Measurements from ENCODE around the gene CRACR2A.

The CRACR2A gene

GRCh38 chr12:3629057-3629830 is 123.7 kb downstream of the CRACR2A start:
- no peak for DNase-seq (ENCODE audit: extremely low read depth, low read depth)
- no peak overlapping the region for H3K4me3 ChIP-seq (replicated peaks; ENCODE audit: low read depth, low read length)
- TF ChIP-seq, protein P1, sequence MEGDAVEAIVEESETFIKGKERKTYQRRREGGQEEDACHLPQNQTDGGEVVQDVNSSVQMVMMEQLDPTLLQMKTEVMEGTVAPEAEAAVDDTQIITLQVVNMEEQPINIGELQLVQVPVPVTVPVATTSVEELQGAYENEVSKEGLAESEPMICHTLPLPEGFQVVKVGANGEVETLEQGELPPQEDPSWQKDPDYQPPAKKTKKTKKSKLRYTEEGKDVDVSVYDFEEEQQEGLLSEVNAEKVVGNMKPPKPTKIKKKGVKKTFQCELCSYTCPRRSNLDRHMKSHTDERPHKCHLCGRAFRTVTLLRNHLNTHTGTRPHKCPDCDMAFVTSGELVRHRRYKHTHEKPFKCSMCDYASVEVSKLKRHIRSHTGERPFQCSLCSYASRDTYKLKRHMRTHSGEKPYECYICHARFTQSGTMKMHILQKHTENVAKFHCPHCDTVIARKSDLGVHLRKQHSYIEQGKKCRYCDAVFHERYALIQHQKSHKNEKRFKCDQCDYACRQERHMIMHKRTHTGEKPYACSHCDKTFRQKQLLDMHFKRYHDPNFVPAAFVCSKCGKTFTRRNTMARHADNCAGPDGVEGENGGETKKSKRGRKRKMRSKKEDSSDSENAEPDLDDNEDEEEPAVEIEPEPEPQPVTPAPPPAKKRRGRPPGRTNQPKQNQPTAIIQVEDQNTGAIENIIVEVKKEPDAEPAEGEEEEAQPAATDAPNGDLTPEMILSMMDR (IDR thresholded peaks at IDR 0.05; ENCODE audit: low read depth, low read length, missing control alignments): no peak

DNA sequence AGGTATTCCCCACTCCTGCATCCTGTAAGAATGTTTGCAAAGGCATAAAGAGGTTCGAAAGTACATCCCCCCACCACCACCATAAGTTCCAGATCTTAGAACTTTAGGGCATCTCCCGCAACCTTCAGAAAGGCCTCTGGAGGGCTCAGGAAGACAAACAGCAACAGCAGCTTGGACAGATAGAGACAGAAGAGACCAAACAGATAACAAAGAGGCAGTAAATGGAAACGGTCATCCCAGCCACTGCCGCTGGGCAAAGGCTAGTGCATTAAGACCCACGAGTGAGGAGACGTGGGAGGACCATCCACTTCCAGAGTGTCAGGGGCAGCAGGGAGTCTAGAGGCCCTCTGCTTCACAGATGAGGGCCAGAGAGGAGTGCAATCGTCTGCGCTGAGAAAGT is 124.3 kb downstream of the CRACR2A start:
- no peak overlapping the region for H3K4me3 ChIP-seq (replicated peaks; ENCODE audit: low read depth, low read length)
- no peak for DNase-seq (ENCODE audit: extremely low read depth, low read depth)
- TF ChIP-seq, protein P1 (IDR thresholded peaks at IDR 0.05; ENCODE audit: low read depth, low read length, missing control alignments): no peak

DNA sequence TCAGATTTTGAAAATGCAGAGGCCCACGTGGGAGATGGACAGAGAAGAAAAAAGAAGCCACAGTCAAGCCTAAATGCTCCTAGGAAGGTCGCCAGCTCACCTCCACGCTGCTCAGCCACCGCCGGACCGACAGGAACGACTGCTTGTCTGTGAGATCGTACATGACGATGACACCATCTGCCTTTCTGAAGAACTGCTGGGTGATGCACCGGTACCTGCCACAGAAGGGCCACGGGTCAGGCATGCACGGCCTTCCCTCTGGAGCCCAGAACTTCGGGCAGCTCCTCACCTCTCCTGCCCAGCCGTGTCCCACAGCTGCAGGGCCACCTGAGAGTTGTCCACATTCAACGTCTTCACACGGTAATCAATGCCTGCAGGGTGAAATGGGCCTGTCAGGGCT is 125.6 kb downstream of the CRACR2A start:
- H3K4me3 ChIP-seq (replicated peaks; ENCODE audit: low read depth, low read length): no peak overlapping the region
- no peak for DNase-seq (ENCODE audit: extremely low read depth, low read depth)
- TF ChIP-seq, protein P1 (IDR thresholded peaks at IDR 0.05; ENCODE audit: low read depth, low read length, missing control alignments): no peak

GRCh38 chr12:3624273-3624672 is 128.6 kb downstream of the CRACR2A start:
- TF ChIP-seq, protein P1 (IDR thresholded peaks at IDR 0.05; ENCODE audit: low read depth, low read length, missing control alignments): no peak
- no peak for DNase-seq (ENCODE audit: extremely low read depth, low read depth)
- H3K4me3 ChIP-seq (replicated peaks; ENCODE audit: low read depth, low read length): no peak overlapping the region

DNA sequence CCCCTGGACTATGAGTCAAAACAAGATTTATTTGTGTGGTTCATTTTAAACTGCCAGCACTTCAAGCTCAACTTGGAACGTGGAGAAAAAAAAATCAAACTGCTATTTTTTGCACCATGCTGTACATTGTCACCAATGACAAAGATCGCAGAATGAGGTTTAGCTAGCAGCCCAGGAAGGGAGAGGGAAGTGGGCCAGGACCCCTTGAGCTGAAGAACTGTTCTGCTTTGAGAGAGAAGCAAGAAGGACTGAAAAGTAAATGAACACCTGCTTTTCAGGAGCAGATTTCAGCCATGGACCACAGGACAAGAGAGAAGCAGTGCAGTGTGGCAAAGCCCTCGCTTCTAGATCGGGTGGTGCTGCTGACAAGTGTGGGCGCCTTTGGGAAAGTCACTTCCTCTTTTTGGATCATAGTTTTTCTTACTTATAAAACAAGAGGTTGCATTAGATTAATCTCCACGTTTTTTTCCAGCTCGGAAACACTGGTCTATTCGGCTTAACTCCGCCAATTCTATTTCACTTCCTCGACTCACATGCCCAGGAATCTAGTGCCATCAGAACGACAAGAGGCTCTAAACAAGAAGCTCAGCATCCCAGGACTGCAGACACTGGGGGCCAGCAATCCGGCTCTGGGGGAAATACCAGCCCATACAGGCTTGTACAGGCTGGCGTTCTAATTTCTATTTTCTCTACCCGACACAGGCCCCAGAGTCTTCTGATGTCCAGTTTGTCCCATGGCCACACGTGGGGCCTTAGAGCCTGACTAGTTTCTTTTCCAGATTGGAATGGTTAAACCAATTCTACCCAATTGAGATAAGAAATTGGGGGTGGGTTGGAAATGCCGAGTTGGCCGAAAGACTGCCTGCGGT is 129.9 kb downstream of the CRACR2A start:
- no peak overlapping the region for H3K4me3 ChIP-seq (replicated peaks; ENCODE audit: low read depth, low read length)
- DNase-seq (ENCODE audit: extremely low read depth, low read depth): no peak
- TF ChIP-seq, protein P1 (IDR thresholded peaks at IDR 0.05; ENCODE audit: low read depth, low read length, missing control alignments): no peak

DNA sequence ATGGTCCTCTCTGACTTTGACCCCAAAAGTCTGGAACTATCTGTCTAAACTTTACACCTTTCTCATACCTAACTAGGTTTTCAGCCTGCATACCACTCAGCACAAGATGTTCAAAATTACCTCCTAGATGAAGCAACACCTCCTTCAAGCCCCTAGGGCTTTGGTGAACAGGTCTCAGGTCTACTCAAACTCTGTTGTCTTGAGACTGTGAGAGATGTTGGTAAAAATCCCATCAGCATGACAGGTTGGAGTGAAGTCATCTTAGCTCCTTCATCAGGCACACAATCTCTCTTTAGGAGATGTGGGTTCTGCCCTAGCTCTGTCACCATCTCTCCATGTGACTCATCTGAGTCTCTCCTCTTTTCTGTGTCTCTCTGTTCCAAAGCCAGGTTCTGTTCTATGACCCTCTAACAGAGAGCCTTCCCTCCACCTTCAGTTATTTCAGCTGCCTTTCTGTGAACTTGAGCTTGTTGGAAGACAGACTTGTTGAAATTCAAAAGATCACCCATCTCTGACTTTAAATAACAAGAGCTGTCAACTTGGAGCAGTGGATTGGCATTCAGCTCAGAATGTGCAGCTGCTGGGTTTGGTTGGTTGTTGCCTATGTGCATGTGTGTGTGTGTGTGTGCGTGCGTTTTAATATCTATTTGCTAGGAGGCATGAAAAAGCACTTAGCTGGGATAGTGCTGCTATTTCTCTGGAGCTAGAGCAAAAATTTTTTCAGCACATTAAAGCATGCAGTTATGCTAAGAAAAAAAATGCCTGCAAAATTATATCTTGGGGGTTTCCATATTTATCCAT is 130.7 kb downstream of the CRACR2A start:
- no peak for DNase-seq (ENCODE audit: extremely low read depth, low read depth)
- TF ChIP-seq, protein P1 (IDR thresholded peaks at IDR 0.05; ENCODE audit: low read depth, low read length, missing control alignments): no peak
- no peak overlapping the region for H3K4me3 ChIP-seq (replicated peaks; ENCODE audit: low read depth, low read length)
